Skin of body (tissue), 2 donors: ENCODE results near the gene KATNIP. TPM values are rescaled to one million over a fixed set of nuclear protein-coding genes. Genes with fewer than 3 reads are reported as not detected.

ENCODE experiments used
- DNase-seq: peaks from one replicate; lab custom pipeline; 2025; lab: John Stamatoyannopoulos, UW
- total RNA-seq: library from RNA; depleted of rRNA; stranded (reverse); fragments of >200 nt; gene quantifications from one replicate; pipeline ENCODE4 v1.2.3, GENCODE V29; 2014

KATNIP gene
- total RNA-seq, 1 donor from 2014 or later: 15.1 TPM

DNA sequence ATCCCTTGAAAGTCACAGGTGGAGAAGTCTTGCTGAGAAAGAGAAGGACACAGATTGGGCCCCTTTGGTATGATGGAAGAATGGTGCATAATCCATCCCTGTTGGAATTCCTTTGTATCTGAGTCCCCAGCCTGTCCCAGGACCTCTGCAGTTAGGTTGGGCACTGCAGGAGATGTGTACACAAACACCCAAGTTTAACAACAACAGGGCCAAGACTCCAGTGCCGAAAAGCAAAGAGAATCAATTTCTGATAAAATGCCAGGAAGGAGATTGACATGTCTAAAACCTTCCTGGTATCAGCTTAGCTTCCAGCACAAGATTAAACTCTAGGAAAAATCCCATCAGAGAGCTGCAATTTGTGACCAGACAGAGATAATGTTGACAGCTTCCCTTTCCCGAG, 32.9 kb downstream of the KATNIP start:
- no peak for DNase-seq

DNA sequence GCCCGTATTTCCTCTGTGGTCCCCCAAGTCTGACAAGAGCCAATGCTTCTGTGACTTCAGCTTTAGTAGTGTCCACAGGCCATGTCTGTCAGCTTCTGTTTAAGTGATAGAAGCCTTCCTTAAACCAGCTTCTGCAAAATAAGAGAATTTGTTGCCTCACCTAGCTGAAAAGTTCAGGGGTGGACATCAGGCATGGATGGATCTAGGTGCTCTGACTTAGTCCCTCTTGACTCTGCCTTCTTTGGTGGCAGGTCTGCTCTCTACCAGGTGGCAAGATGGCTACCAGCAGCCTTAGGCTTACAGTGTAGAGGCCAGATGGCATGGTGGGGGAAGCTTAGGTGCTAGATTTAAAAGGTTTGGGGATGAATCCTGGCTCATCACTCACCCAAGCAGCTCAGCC, 33.7 kb downstream of the KATNIP start:
- DNase-seq: no peak

DNA sequence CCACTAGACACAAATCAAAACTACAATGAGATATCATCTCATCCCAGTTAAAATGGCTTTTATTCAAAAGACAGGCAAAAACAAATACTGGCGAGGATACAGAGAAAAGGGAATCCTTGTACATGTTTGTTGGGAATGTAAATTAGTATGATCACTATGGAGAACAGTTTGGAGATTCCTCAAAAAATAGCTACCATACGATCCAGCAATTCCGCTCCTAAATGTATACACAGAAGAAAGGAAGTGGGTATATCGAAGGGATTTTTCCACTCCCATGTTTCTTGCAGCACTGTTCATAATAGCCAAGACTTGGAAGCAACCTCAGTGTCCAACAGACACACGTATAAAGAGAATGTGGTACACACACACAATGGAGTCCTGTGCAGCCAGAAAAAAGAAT, 35.3 kb downstream of the KATNIP start:
- DNase-seq: no peak

DNA sequence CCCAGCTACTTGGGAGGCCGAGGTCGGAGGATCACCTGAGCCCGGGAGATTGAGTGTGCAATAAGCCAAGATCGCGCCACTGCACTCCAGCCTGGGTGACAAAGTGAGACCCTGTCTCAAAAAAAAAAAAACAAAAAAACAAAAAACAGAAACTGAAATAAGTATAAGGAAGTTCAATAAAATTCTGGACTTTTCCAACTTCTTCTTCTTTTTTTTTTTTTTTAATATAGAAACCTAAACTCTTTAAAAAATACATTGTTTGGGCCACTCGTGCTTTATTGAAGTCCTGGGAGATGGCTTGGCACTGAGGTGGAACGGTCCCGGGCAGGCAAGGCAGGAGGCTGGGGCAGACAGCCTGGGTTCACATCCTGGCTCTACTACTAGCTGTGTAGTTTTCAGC, 36.8 kb downstream of the KATNIP start:
- no peak for DNase-seq

DNA sequence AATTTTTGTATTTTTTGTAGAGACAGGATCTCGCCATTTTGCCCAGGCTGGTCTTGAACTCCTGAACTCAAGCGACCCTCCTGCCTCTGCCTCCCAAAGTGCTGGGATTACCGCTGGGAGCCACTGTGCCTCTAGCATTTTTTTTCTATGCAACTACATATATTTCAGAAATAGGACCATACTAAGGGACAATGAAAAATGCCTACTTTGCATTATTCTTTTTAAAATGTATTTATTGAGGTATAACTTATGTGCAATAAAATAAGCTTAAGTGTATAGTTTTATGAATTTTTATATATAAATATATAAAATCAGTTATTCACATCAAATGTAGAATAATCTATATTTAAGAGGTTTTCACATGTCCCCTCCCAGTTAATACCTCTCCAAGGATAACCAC, 38.1 kb downstream of the KATNIP start:
- DNase-seq: no peak

DNA sequence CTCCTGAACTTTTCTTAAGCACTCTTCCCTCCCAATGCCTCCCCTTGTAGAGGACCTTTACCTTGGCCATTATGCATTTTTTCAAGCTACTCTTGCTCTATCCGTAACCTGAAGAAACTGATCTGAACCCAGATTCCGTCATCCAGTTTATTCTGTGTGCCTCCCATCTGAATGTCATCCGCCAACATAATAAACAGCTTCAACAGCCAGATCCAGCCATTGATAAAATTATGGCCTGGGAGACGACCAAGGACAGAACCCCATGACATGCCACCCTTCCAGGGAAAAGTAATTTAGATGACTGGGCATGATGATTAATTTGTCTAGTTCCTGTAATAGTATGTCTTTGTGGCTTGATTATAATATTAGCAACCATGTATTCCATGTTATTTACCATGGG, 41.9 kb downstream of the KATNIP start:
- DNase-seq: no peak

DNA sequence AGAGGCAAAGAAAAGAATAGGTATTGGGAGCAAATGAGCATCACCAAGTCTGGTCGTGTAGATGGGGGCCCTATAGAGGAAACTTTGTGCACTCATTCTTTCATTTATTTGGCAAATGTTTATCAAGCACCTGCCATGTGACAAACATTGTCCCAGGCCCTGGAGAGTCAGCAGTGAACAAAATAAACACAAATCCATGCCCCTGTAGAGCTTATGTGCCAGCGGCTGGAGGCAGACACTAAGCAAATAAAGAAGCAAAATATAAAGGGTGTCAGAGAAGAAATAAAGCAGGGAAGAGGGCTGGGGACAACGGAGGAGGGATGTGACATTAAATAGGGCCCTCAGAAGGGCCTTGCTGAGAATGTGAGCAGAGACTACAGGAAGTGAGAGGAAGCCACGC, 45.5 kb downstream of the KATNIP start:
- DNase-seq: no peak

DNA sequence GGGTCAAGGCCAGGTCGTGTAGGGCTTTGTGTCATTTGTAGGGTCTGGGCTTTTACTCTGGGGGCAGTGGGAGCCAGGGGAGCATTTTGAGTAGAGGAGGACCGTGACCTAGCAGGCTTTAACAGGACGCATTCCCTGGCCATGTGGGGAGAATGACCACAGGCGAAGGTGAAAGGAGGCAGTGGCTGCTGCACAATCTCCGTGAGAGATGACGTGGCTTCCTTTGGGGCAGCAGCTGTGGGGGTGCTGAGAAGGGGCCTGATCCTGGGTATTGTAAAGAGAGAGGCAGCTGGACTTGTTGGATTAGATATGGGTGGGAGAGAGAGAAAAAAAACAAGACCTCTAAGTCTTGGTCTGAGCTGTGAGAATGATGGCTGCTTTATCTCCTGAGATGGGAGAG, 46.0 kb downstream of the KATNIP start:
- DNase-seq: no peak

DNA sequence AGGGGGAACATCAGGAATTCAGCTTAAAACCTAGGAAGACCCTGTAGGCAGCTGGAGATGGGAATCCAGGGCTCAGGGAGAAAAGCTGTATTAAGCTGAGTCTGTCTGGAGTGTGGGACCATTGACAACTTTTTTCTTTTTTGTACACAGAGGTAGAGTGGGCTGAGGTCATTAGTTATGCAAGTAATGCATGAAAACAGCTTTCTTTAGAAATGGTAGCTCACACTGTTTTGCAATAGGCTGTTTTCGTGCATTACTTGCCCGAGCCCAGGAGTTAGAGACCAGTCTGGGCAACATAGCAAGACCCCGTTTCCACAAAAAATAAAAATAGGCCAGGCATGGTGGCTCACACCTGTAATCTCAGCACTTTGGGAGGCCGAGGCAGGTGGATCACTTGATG, 46.5 kb downstream of the KATNIP start:
- DNase-seq: no peak

DNA sequence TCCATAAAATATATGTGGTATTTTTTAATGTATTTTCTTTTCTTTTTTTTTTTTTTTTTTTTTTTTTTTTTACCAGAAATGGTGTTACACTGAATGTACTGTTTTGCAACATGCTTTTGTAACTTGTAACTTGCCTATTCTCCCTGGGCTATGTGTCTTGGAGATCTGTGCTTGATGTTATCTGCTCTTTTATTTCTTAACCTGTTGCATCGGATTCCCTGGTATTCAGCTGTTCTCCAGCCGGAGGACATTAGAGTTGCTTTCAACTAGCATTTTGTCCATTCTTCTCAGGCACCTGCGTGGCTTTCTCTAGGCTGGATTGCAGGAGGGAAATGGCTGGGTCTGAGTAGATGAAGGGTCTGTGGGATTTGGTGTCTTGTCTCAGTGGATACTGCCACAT, 47.4 kb downstream of the KATNIP start:
- DNase-seq: no peak

DNA sequence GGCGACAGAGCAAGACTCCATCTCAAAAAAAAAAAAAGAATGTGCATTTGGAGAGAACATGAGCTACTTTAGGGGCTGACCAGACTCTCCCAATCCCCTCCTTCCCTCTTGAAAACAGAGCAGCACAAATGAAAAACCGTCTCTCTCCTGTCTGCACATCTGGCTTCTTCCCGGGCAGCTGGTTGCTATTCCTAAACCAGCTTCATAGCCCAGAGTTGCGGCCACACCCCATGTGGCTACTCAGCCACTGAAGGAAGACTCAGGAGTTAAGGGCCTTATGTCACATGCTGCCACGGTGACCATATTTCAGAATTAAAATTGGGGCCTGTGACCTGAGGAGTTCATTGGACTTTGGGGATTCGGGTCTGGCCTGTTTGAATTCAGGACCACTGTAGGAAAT, 48.3 kb downstream of the KATNIP start:
- DNase-seq: no peak

DNA sequence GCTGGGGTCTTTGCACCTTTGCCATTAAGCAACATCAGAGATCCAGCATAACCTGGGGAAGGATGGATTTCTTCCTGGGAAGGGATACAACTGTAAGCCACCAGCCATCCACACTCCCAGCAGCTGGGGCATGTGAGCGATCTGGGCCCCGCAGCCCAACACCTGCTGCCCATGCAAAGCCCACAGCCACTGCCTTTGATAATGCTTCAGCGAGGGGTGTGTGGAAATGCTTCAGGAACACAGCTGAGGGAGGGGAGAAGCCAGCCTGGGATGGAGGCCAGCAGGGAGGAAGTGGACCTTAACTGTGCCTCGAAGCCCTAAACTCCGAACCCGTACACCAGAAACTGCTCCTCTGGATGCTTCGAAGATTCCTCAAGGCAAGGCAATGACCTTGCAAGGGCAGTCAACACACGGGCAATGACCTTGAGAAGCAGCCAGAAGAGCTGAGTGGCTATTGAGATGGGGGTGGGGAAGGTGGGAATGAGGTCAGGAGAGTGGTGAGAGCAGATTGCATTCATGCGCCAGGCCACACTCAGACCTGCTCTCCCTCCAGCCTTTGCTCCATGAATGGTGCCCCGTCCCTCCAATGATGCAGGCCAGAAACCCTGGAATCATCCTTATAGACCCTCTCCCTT, 49.1 kb downstream of the KATNIP start:
- DNase-seq: no peak

DNA sequence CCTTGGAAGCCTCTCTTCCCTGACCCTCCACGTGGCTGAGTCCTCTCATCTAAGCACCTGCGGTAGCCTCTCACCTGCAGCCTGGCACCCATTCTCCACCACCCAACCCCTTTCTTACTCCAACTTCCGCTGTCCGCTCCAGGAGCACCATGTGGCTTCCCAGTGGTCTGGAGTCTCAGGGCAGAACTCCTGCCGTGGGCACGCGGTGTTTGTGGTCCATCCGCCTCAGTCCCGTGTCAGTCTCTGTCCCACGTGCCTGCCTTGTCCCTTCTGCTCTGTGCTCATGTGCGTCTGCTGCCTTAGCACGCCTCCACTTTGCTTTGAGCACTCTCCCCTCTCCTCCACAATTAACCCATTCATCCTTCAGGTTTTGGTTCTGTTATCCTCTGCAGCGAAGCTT, 49.7 kb downstream of the KATNIP start:
- no peak for DNase-seq

Other genes starting within 250 kb of the KATNIP start
- gene IL4R, start 236.2 kb upstream of the KATNIP start, total RNA-seq: 14.0 TPM
- gene IL21R, start 148.0 kb upstream of the KATNIP start, total RNA-seq: 0.39 TPM
- gene GTF3C1, start 231 bp upstream of the KATNIP start, total RNA-seq: 69.0 TPM